Caco-2 (cell line): ENCODE measurements around the gene BPTF. TPM values are rescaled to one million over a fixed set of nuclear protein-coding genes. Genes with fewer than 3 reads are reported as not detected.

Experiments
- BruUV-seq: library from RNA; stranded (reverse); fragments of 400-500 nt; replicated peaks from 2 replicates; lab custom pipeline; 2021; lab: Mats Ljungman, UMichigan
- CTCF ChIA-PET: fragments of 300-600 bp; sonication (Branson Sonifier 250); formaldehyde crosslinking; loops from one replicate; lab custom pipeline; 2022; ENCODE audit warnings: antibody characterized with exemption; lab: Charles Lee
- POLR2A ChIA-PET: fragments of 300-600 bp; sonication (Branson Sonifier 250); formaldehyde crosslinking; loops from one replicate; lab custom pipeline; 2022; ENCODE audit warnings: antibody characterized with exemption; lab: Charles Lee
- DNase-seq, 2 experiments: peaks; one replicate each; pipeline versions ENCODE4 v3.0.0 to v3.0.0-alpha.2; 2020 to 2022
- H3K27me3 ChIP-seq: replicated peaks from 2 replicates; pipeline ENCODE4 v1.6.0; 2011; ENCODE audit warnings: low read length; ENCODE audit not compliant: control insufficient read depth, insufficient read depth
- H3K36me3 ChIP-seq: 2 replicates; pipeline ENCODE4 v1.5.1; 2011; ENCODE audit warnings: low read length; ENCODE audit not compliant: control insufficient read depth, insufficient read depth
- H3K4me1 ChIP-seq: fragments of 250-450 bp; sonication (Bioruptor Pico); 2 replicates; pipeline ENCODE4 v1.5.1; 2020; ENCODE audit warnings: mild to moderate bottlenecking
- H3K4me3 ChIP-seq: 2 replicates; pipeline ENCODE4 v1.5.1; 2011; ENCODE audit warnings: low read depth, mild to moderate bottlenecking, control low read depth, low read length
- H3K9me3 ChIP-seq: fragments of 250-450 bp; sonication (Bioruptor Pico); 2 replicates; pipeline ENCODE4 v1.5.1; 2020; ENCODE audit warnings: mild to moderate bottlenecking, moderate library complexity
- H3K27ac Mint-ChIP-seq: one replicate; pipeline ENCODE4 v1.8.0; 2022; ENCODE audit warnings: mixed read lengths; ENCODE audit not compliant: unreplicated experiment
- H3K27me3 Mint-ChIP-seq: one replicate; pipeline ENCODE4 v1.8.0; 2022; ENCODE audit warnings: mixed read lengths; ENCODE audit not compliant: insufficient read depth, unreplicated experiment
- H3K36me3 Mint-ChIP-seq: one replicate; pipeline ENCODE4 v1.8.0; 2022; ENCODE audit warnings: mild to moderate bottlenecking, mixed read lengths; ENCODE audit not compliant: insufficient read depth, unreplicated experiment
- H3K4me1 Mint-ChIP-seq: one replicate; pipeline ENCODE4 v1.8.0; 2022; ENCODE audit warnings: low read depth, mixed read lengths; ENCODE audit not compliant: unreplicated experiment
- H3K4me3 Mint-ChIP-seq: one replicate; pipeline ENCODE4 v1.8.0; 2022; ENCODE audit warnings: mild to moderate bottlenecking, moderate library complexity, mixed read lengths; ENCODE audit not compliant: unreplicated experiment
- H3K9me3 Mint-ChIP-seq: one replicate; pipeline ENCODE4 v1.8.0; 2022; ENCODE audit warnings: mixed read lengths; ENCODE audit not compliant: unreplicated experiment
- intact Hi-C: fragments of 100-400 bp; cut with micrococcal nuclease; formaldehyde crosslinking; loops from one replicate; pipeline ENCODE4 v1.10.0; 2022; ENCODE audit not compliant: unreplicated experiment
- total RNA-seq: library from RNA; stranded (reverse); gene quantifications from 2 replicates; pipeline ENCODE4 v1.2.3, GENCODE V29; 2022
- TF ChIP-seq, protein P1 (sequence below), 2 experiments: fragments of 200-600 bp in 1 of 2; IDR thresholded peaks; 1 replicate in 1 of 2; 2 replicates in 1 of 2; pipeline versions ENCODE4 v1.5.1 to v1.8.0; 2011 to 2022; ENCODE audit warnings: antibody characterized with exemption in 1 of 2, control low read depth in 1 of 2, inconsistent platforms in 1 of 2, low read depth in 1 of 2, low read length in 1 of 2, mild to moderate bottlenecking in 1 of 2, moderate library complexity in 1 of 2; ENCODE audit not compliant: insufficient read depth in 1 of 2, severe bottlenecking in 1 of 2, unreplicated experiment in 1 of 2

BPTF gene
- total RNA-seq, 1 experiment from 2014 or later = 101 TPM

DNA sequence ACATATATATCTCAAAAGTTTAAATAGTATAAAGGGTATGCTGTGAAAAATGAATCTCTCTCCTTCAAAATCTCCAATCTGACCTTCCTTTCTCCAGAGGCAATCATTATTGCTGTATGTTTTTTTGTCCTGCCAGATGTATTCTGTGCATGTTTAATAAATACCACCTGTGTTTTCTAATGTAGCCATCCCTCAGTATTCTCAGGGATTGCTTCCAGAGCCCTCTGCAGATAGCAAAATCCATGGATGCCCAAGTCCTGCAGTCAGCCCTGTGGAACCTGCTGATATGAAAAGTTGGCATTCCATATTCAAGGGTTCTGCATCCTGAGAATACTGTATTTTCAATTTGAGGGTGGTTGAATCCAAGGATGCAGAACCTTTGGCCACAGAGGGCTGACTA is 42.9 kb downstream of the BPTF start:
- no peaks in the 10 kb centered on the region for H3K36me3 ChIP-seq
- no peaks in the 10 kb centered on the region for H3K27me3 ChIP-seq
- Mint-ChIP-seq H3K36me3 (peaks cover 24% of the 10 kb centered on the region), H3K9me3 (no peaks in the 10 kb centered on the region), H3K4me1 (no peaks in the 10 kb centered on the region), H3K4me3 (no peak overlapping the region), H3K27me3 (no peaks in the 10 kb centered on the region), H3K27ac (no peak overlapping the region)
- H3K4me1 ChIP-seq = no peaks in the 10 kb centered on the region
- H3K9me3 ChIP-seq = no peaks in the 10 kb centered on the region
- ChIA-PET POLR2A (no interaction called here), CTCF (no interaction called here)
- DNase-seq = no peak
- intact Hi-C loops = no loop called here
- TF ChIP-seq, protein P1, sequence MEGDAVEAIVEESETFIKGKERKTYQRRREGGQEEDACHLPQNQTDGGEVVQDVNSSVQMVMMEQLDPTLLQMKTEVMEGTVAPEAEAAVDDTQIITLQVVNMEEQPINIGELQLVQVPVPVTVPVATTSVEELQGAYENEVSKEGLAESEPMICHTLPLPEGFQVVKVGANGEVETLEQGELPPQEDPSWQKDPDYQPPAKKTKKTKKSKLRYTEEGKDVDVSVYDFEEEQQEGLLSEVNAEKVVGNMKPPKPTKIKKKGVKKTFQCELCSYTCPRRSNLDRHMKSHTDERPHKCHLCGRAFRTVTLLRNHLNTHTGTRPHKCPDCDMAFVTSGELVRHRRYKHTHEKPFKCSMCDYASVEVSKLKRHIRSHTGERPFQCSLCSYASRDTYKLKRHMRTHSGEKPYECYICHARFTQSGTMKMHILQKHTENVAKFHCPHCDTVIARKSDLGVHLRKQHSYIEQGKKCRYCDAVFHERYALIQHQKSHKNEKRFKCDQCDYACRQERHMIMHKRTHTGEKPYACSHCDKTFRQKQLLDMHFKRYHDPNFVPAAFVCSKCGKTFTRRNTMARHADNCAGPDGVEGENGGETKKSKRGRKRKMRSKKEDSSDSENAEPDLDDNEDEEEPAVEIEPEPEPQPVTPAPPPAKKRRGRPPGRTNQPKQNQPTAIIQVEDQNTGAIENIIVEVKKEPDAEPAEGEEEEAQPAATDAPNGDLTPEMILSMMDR (IDR thresholded peaks at IDR 0.05; ENCODE audit: insufficient read depth in 1 of 2, low read depth in 1 of 2, low read length in 1 of 2, severe bottlenecking in 1 of 2, unreplicated experiment in 1 of 2) = no peak
- H3K4me3 ChIP-seq = no peak overlapping the region
- BruUV-seq = no TSS peak

DNA sequence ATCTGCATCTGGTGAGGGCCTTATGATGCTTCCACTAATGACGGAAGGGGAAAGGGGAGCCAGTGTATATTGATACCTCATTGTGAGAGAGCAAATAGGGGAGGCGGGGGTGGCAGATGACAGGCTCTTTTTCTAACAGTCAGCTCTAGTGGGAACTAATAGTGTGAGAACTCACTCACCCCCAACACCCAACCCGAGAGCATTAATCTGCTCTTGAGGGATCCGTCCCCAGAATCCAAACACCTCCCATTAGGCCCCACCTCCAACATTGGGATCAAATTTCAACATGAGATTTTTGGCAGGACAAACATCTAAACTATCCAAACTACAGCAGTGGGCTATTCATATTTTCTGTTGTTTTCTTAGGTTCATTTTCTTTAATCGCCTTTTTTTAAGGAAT is 54.4 kb downstream of the BPTF start:
- no peak overlapping the region for H3K4me3 ChIP-seq
- peaks cover 29% of the 10 kb centered on the region for H3K36me3 Mint-ChIP-seq
- H3K4me1 Mint-ChIP-seq = peaks cover 13% of the 10 kb centered on the region
- POLR2A ChIA-PET = no interaction called here
- CTCF ChIA-PET = no interaction called here
- no TSS peak for BruUV-seq
- H3K27ac Mint-ChIP-seq = no peak overlapping the region
- intact Hi-C loops = no loop called here
- no peaks in the 10 kb centered on the region for H3K9me3 ChIP-seq
- no peaks in the 10 kb centered on the region; the same call in 1 of the 2 replicates for H3K36me3 ChIP-seq
- H3K27me3 ChIP-seq = no peaks in the 10 kb centered on the region
- TF ChIP-seq, protein P1 (IDR thresholded peaks at IDR 0.05; ENCODE audit: insufficient read depth in 1 of 2, low read depth in 1 of 2, low read length in 1 of 2, severe bottlenecking in 1 of 2, unreplicated experiment in 1 of 2) = no peak
- no peak for DNase-seq
- H3K4me1 ChIP-seq = no peaks in the 10 kb centered on the region
- H3K27me3 Mint-ChIP-seq = no peaks in the 10 kb centered on the region
- H3K9me3 Mint-ChIP-seq = no peaks in the 10 kb centered on the region
- H3K4me3 Mint-ChIP-seq = no peak overlapping the region

DNA sequence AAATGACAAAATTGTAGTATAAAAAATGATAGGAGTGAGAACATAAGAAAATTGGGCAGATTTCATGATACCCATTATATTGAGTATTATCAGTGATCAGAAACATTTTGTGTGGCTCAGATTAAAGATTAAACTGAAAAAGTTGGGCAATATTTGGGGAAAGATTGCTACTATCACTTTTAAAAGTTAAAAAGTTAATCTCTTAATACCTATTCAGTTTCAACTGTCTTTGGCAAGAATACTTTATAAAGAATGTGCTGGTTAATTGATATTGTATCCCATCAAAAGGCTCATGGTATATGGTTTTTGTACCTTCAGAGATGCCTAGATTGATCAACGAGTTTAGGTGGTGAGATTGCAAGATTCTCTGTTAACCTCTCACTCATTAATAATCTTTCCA is 55.8 kb downstream of the BPTF start:
- Mint-ChIP-seq H3K4me1 (peaks cover 13% of the 10 kb centered on the region), H3K36me3 (peaks cover 37% of the 10 kb centered on the region), H3K4me3 (no peak overlapping the region), H3K27ac (no peak overlapping the region), H3K9me3 (no peaks in the 10 kb centered on the region), H3K27me3 (no peaks in the 10 kb centered on the region)
- Histone ChIP-seq H3K4me3 (no peak overlapping the region), H3K27me3 (no peaks in the 10 kb centered on the region), H3K36me3 (no peaks in the 10 kb centered on the region; the same call in 1 of the 2 replicates), H3K9me3 (no peaks in the 10 kb centered on the region), H3K4me1 (no peaks in the 10 kb centered on the region)
- ChIA-PET CTCF (no interaction called here), POLR2A (no interaction called here)
- no TSS peak for BruUV-seq
- DNase-seq = no peak
- intact Hi-C loops = no loop called here
- TF ChIP-seq, protein P1 (IDR thresholded peaks at IDR 0.05; ENCODE audit: insufficient read depth in 1 of 2, low read depth in 1 of 2, low read length in 1 of 2, severe bottlenecking in 1 of 2, unreplicated experiment in 1 of 2) = no peak
